GM18868 (cell line): ENCODE data around the gene P2RY6.
A peak's percentile ranks its signal among the peaks of the same experiment; 100 is the strongest.
"Not testable (repeated sequence)": the region's sequence is repeated elsewhere in the genome, so short reads cannot be mapped to it uniquely, and the experiment has no call there.

Source experiments
- ATAC-seq: cut with Tn5 transposase; IDR thresholded peaks from one replicate; pipeline ENCODE4 v1.9.1; 2021; ENCODE audit warnings: mild to moderate bottlenecking, moderate library complexity; ENCODE audit not compliant: unreplicated experiment

P2RY6 gene

DNA sequence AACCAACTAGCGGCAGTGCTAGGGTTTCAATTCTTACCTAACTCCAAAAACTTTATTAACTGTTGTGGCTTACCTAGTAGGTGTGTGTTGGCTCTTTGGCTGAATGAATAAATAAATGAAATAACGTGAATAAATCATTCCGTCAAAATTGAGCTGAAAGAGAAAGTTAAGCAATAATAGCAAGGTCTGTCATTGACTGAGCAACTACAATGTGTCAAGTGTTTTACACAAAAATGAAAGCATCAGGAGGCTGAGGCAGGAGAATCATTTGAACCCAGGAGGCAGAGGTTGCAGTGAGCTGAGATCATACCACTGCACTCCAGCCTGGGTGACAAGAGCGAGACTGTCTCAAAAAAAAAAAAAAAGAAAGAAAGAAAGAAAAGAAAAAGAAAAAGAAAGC, 2.1 kb downstream of the P2RY6 start:
- ATAC-seq = not testable (repeated sequence)

DNA sequence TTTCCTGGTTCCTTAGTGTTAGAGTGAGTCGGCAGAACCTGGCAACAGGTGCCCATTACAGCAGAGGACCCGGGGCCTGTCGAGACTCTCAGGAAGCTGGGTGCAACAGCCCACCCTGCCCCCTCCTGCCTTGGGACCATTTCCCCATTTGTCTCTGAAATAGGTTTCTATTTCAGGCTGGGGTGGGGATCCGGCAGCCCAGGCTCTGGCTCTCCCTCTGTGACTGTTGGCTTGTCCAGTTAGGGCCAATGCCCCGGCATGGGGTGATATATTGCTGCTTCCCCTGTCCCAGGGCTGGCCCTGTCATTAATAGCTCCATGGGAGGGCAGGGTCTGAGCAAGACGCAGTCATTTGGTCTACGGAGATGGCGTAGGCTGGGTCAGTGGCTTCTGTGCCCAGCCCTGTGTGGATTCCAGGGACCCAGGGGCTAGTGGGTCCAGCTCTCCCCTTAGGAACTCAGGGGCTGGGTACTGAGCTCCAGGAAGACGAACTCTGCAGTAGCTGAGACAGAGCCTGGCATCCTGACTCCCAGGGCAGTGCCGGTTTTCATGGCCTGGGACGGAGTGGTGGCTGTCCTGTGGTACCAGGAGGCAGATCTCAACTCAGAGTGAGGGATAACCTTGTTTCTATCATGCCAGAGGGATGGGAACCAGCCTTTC, 2.7 kb downstream of the P2RY6 start:
- ATAC-seq = no peak

DNA sequence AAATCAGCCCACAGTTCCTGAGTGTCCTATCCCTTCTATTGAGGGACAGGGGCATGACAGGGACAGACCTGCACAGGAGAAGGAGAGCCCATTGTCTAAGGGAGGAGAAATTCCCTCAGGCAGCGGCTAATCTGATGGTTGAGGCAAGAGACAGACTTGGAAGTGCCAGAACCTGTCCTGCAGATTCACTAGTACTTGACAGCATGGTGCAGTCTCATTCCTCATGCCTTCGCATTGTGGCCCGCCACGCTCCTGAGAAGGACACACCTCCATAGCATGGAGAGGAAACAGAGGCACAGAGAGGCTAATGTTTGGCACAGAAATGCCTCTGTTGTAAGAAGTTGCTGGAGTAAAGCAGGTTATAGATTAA, 3.2 kb downstream of the P2RY6 start:
- no peak for ATAC-seq

DNA sequence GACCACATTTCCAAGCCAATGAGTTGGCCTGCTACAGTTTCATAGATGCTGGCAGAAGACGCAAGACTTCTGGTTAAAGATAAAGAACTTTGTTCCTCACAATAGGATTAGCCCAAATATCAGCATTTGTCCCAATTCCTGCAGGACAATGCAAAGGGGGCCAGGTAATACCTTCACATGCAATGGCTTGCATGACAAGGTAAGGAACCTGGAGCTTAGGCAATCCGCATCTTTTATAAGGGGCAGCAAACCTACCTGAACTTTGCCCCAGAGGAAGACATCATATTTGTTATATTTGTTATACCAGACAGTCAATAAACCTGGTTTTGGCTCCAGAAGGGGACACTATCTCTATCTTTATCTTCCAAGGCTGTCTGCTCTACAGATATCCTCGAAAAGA, 5.3 kb downstream of the P2RY6 start:
- ATAC-seq = no peak

DNA sequence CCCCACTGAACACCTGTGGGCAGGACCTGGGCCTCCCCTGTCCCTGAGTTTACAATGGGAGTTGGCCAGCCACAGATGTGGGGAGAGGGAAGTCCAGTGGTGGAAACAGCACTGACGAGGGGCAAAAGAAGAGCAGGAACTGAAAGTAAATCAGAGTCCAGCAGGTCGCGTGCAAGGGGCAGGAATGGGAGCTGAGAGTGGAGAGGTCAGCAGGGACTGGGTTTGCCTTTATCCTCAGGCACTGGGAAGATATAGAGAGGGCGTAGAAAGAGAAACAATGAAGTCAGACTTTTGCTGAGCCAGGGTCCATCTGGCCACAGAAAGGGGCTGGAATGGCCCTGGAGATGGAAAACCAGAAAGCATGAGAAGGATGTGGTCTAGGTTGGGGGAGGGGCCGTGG, 8.5 kb downstream of the P2RY6 start:
- no peak for ATAC-seq

DNA sequence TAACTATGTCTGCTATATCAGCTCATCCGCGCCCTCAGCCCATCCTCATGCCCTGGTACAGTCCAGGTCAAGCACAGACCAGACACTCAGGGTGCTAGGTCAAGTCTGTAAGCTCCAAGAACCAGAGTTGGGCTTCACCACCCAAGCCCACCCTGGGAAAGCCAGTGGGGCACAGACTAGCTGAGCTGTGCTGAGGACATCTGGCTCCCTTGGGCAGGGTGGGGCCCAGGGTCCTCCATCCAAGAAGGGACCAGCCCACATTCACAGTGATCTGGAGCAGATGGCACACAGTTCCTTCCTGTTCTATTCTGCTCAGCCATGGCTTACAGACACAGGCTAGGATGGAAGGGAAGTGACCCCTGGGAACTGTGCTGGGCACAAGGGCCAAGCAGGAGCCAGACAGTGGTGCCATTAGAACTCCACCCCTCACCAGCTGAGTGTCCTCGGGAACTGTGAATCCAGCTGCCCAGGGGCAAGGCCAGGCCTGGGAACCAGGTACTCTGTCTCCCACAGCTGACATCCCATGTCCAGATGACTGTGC, 9.1 kb downstream of the P2RY6 start:
- ATAC-seq = no peak

DNA sequence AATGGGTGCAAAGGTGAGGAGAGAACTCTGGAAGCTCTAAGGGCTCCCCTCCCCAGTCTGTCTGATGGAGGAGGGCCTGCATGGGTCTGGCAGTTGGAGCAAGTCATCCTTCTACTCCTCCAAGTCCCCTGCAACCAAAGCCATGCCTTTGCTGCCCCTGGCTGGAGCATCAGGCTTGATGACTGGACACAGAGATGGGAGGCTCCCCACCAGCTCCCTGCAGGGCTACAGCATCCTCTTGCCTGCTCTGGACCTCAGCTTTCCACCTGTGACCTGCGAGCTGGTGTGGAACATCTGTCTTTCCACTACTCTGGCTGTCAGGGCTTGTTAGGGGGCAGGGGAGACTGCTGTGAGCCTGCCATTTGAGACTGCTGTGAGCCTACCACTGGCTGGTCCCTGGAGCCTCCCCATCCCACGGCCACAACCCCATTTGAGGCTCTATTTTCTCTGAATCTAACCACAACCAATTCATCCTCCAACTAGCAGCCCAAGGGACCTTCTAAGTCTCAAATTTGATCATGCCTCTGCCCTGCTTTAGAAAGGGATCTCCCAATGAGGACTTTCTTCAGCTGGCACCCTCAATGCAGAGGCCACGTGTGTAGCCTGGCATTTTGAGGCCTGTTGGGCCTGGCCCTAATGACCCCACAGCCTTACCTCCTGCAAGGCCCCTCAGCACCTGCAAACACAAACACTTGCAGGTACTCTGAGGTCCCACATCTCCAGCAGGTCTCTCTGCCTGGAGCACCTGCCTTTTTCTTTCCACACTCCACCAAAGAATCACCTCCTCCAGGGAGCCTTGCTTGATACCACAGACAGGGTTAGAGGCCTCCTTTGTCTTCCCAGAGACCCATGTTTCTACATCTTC, 9.9 kb downstream of the P2RY6 start:
- no peak for ATAC-seq

DNA sequence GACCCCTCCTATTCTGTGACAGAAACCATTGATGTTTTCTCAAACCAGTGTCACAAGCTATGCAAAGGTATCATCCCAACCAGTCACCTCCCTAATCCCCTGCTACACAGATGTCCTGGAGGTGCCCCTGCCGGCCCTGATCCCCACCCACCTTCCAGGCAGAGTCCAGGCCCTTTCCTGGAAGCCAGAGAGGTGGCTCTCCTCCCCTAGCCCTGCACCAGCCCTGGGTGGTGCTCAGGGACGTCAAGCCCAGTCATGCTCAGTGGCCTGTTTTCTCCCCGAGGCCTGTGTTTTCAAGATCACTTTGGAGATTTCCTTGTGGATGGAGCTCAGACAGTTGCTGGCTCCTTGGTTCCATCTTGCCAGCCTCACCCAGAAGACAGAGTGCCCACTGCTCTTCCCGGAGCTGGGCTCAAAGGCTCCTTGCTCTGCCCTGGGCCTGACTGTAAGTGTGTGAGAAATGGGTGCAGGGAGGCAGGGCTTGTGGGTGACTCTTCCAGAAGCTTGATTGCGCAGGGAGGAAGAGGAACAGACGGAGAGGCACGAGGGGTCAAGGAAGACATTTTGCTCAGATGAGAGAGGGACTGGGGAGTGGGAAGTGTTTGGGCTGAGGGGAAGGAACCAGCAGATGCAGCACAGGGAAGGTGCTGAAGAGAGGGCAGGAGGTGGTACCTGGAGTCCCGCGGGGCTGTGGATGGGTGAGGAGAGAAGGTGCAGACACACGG, 11.3 kb downstream of the P2RY6 start:
- no peak for ATAC-seq

DNA sequence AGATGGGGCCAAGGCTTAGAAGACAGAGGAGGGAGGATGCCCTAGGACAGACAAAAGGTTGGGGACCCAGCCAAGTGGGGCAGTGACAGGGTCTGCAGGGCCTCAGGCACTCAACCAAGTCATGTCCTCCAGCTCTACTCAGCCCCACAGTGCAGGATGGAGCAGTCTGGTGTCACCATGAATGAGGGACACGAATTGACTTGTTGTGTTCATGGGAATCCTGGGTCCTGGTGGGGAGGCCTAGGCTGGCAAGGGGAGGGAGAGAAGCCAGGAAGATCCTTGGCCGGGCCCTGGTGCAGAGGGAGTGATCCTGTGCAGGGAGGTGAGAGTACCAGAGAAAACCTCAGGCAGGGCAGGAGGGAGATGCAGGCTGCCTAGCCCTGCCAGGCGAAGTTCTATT, 12.0 kb downstream of the P2RY6 start:
- ATAC-seq = no peak

DNA sequence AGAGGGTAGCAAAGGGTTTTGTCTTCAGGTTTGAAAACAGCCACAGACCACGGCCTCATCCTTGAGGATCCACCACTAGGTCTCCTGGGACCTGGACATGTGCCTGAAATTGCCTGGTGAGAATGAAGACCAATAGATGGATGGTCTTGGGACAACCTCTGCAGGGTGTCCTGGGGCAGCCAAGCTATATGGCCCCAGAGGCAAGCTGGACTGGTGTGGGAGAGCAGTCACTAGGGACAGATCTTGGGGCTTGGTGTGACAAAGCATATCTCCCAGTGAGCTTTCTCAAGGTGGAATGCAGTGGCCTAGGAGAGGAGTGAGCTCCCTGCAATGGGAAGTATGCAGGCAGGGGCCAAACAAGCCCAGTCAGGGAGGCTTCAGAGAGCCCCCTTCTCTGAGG, 13.6 kb downstream of the P2RY6 start:
- no peak for ATAC-seq

DNA sequence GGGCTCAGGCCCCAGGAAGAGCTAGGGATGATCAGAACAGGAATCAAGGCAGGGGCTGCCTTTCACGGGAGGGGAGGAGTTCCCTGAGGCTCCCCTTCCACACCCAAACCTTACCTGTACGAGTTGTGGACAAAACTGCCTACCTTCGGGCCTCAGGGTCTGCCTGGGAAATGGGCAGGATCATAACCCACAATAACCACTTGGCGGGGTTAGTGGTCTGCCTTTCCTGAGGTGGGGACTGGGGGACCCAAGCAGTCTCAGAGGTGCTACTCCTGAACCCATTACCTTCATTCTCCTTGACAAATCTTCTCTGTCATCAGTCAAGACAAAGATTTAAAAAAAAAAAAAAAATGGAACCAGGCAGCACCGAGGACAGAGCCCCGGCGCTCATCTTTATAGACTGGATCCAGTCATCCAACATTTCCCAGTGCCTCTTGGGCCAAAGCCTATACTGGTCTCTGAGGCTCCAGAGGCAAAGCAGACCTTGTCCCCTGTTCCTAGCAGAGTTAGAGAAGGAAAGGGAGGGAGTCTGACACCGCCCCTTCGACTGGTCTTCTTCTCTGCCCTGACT, 14.2 kb downstream of the P2RY6 start:
- ATAC-seq = no peak

DNA sequence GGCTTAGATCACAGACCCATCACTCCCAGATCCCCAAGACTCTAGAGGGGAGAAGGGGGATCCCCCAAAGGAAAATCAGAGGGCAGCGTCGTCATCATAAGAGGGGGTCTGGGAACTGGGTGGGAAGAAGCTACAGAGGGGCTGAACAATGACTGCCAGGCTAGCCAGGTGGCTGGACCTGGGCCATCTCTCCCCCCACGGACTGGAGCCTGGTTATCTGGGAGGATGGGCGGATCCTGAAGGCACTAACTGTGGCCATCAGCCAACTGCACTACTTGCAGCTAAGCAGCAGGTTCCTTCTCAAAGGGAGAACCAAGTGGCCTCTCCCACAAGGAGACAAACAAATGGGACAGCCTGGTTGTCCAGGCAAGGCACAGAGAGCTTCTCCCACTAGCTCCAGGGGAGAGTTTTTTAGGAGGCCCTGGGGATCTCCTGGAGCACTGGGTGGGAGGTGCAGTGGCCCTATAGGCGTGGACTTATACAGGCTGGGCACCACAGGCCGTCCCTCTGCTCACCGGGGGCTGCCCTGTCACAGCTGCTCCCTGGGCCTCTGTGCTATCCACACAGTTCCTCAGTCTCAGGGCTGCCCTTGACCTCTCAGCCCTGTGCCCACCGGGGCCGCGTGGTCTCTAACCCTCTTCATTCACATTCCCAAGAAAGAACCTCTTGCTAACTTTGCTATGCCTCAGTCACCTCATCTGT, 15.4 kb downstream of the P2RY6 start:
- no peak for ATAC-seq

DNA sequence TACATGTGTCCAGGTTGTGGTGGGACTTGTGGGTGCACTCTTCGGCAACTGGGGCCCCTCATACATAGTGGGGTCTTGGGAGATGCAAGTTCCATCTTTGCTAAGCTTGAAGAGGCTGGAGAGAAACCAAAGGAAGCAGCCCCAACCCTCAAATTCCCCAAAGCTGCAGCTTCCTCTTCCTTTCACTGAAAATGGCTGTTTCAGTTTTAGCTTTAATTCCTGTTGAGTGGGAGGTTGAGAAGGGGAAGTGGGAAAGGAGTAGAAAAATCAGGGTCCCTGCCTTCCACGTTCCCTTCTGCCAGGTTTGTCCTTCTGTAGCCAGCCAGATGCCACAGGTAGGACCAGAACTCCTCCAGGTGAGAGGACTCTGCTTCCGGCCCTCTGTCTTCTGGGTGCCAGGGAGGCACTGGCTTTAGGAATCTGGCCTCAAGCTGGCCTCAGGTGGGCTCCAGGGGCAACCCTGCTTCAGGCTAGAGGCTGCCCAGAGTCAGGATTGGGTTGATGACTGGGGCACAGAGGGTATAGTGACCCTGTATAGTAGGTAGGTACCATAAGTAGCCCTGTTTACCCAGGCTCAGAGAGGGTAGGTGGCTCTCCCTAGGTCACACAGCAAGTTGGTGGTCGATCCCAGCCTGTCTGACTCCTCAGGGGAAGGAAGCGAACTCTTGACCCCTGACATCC, 16.2 kb downstream of the P2RY6 start:
- ATAC-seq = no peak

DNA sequence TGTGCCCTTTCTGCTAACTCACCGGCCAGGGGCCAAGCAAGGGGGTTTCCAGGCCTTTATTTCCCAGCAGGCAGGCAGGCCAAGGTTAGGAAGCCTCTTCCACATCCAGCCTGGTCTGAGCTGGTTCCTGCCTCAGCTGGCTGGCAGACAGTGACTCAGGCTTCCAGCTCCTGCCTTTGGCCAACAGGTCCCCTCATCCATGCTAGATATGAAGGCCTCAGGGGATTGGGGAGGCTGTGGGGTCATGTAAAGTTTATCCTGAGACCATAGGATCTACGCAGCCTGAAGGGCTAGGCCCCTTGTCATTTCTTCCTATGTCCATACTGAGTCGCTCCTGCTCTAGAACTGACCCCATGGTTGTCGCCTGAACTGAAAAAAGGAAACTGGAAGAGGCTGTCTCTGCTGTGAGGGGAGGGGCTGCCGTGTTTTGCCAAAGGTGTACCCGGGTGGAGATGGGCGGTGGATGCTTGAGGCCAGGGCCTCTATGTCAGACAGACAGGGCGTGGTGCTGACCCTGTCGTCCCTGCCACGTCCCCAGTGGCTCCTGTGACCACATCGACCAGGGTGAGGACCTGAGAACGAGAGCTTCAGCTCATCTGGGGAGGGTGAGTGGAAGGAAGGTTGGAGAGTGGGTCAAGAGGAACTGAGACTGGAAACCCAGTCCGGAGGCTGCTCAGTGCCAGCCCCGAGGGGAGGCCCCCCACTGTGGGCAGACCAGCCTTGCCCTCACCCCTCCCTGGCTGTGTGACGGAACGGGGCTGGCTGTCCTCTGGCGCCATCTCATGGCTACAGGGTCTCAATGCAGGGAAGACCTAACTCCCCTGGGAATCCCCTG, 17.0 kb downstream of the P2RY6 start:
- ATAC-seq = peak; percentile 78

DNA sequence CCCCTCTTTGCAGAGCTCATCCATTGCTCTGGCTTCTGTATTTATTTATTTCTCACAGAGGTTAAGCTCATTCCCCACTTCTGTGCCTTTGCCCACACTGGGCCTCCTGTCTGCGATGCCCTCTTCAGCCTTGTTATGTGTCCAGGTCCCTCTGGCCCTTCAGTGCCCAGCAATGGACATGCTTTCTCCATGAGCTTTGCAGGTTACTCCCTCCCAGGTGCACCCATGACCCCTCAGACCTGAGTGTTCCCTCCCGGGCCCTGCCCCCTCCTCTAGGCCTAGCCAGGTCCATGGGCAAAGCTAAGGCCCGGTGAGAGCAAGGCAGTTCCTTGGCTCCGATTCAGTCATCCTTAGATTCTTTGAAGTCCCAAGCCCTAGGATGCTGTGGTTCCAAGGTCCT, 18.4 kb downstream of the P2RY6 start:
- ATAC-seq = no peak

DNA sequence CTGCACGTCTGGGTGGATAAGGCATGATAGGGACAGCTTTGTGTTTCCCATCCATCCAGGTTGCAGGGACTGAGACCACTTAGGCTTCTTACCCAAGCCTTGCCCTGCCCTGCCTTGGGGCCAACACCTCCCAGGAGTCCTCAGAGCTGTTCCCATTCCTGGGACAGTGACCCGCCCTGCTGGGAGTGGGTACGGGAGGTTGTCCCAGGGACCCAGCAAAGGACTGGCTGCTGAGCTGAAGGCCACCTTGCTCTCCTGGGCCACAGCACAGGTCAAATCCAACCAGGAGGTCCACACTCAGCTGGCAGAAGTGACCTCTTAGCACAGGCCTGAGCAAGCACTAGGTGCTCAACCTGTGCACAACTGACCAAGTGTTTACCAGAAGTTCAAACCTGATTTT, 19.1 kb downstream of the P2RY6 start:
- ATAC-seq = no peak

DNA sequence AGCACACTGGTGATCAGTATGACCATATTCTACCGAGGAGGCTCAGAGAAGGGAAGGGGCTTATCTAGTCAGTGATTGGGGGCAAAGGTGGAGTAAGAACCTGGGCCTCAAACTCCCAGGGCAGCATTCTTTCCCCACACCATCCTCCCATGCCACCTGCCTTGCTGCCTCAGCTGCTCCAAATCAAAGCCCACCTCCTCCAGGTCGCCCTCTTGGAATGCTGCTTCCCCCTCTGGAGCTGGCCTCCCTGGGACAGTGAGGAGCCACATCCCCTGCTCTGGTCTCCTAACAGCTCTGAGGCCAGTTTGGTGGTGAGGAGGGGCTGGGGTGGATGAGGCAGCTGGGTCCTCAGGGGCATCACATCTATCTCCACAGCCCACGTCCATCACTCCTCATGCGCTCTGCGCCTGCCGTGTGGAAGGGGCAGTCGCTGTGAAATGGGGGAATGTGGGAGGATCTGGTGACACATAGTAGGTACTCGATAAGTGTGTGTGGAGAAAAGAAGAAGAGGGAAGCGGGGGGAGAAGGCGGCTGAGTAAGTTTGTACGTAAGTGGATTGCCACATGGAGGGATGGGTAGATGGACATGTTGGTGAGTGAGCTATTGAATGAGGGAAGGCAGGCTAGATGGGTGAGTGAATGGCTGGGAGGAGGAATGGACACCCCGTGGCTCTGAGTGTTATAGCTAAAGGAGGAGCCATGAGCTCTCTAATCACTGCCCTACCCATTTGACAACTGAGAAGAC, 19.8 kb downstream of the P2RY6 start:
- ATAC-seq = no peak

DNA sequence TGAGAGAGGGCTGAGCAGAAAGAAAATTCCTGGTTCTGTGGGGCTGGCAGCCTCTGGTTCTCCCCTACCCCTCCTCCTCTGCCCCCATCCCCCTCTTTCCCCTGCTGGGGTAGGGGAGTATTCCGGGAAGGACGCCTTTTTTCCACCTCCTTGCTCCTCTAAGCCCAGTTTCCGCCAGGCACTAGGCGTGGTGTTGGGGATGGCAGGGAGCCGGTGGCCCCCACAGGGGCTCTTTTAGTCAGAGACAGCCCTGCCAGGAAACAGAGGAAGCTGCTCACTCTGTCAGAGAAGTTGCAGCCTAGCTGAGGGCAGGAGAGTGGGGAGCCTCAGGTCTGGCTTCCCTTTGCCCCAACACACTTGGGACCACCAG, 20.4 kb downstream of the P2RY6 start:
- no peak for ATAC-seq
